Measurements from ENCODE around the gene FADS3. TPM values are rescaled to one million over a fixed set of nuclear protein-coding genes. Genes with fewer than 3 reads are reported as not detected.

FADS3 gene
- total and polyA plus RNA-seq, 2 of the 4 experiments (the other 2 are of a cell fraction), result 54.5 to 110 TPM

GRCh38 chr11:61854966-61855714 lies 36.2 kb downstream of the FADS3 start:
- Histone ChIP-seq H3K18ac (ENCODE audit: low read depth, low read length) (no peak overlapping the region), H2AK5ac (ENCODE audit: low read depth, low read length) (no peak overlapping the region), H3K4ac (ENCODE audit: low read depth, low read length) (no peak overlapping the region), H3K79me1 (ENCODE audit: low read depth in 1 of 2, low read length in 2 of 2) (no peaks in the 10 kb centered on the region; a peak in 1 of 4 replicates), H4K91ac (ENCODE audit: insufficient read depth, low read depth, low read length) (no peak overlapping the region), H4K20me1 (ENCODE audit: insufficient read depth, low read length) (peaks cover 7% of the 10 kb centered on the region), H3K9me3 (ENCODE audit: control insufficient read depth, insufficient read depth, low read length) (no peaks in the 10 kb centered on the region), H3K4me2 (ENCODE audit: low read depth, low read length) (no peak overlapping the region), H4K8ac (ENCODE audit: low read depth in 2 of 2, low read length in 2 of 2) (no peak overlapping the region), H3K4me3 (ENCODE audit: insufficient read depth, low read depth, low read length) (no peak overlapping the region), H3K36me3 (ENCODE audit: control insufficient read depth, insufficient read depth, low read length) (peaks cover 47% of the 10 kb centered on the region), H2BK120ac (ENCODE audit: low read depth, low read length) (no peak overlapping the region), H2BK20ac (ENCODE audit: low read depth, low read length) (no peak overlapping the region), H3K9ac (ENCODE audit: low read depth, low read length) (no peak overlapping the region), H3K56ac (ENCODE audit: extremely low read depth, insufficient read depth, low read length) (no peak overlapping the region), H2AFZ (replicated peaks; ENCODE audit: low read length, poor library complexity) (no peak overlapping the region), H3K27me3 (ENCODE audit: control insufficient read depth, insufficient read depth, low read length) (no peaks in the 10 kb centered on the region), H3K4me1 (ENCODE audit: control insufficient read depth, insufficient read depth, low read length) (no peaks in the 10 kb centered on the region), H3K9me1 (ENCODE audit: insufficient read depth, low read length) (no peaks in the 10 kb centered on the region), H4K5ac (ENCODE audit: low read depth, low read length) (no peak overlapping the region), H2BK15ac (ENCODE audit: low read depth, low read length) (no peak overlapping the region), H3K23ac (ENCODE audit: low read depth, low read length) (no peak overlapping the region), H3K27ac (ENCODE audit: insufficient read depth, low read length) (no peak overlapping the region), H2BK5ac (ENCODE audit: low read depth, low read length, poor library complexity, severe bottlenecking) (no peak overlapping the region), H2AK9ac (replicated peaks; ENCODE audit: low read depth, low read length, poor library complexity) (no peak overlapping the region), H3K14ac (replicated peaks; ENCODE audit: low read depth, low read length) (no peak overlapping the region)
- BruUV-seq (replicated peaks), result no TSS peak
- WGBS, 2 experiments (ENCODE audit: extremely low coverage in 2 of 2, insufficient read length in 1 of 2), result 92% methylated on average over 11 of the region's 14 CpGs; no CpG with 5 or more reads in 1 of the 2 experiments
- dilution Hi-C loops (cut with HindIII; ENCODE audit: low sequenced_read_pairs, unreplicated experiment) (no loop called here), intact Hi-C loops (cut with micrococcal nuclease) (no loop called here), in situ Hi-C loops (cut with MboI; ENCODE audit: low sequenced_read_pairs) (loop anchor here (25.0 kb wide), 1 partner anchor 457 kb away; no protein-coding TSS in a partner anchor)
- no peak for TF ChIP-seq CTCF (conservative IDR thresholded peaks at IDR 0.05; ENCODE audit: low read depth, low read length)
- no peak for TF ChIP-seq CHD1 (IDR thresholded peaks at IDR 0.05; ENCODE audit: low read depth, low read length)
- TF ChIP-seq SMC3 (IDR thresholded peaks at IDR 0.05; ENCODE audit: low read depth, low read length), result no peak
- no peak for TF ChIP-seq RCOR1 (IDR thresholded peaks at IDR 0.05; ENCODE audit: insufficient replicate concordance, low read length)
- TF ChIP-seq MXI1 (IDR thresholded peaks at IDR 0.05; ENCODE audit: borderline replicate concordance, low read depth, low read length), result no peak
- TF ChIP-seq RAD21 (IDR thresholded peaks at IDR 0.05; ENCODE audit: low read length), result no peak
- no peak for TF ChIP-seq BHLHE40 (IDR thresholded peaks at IDR 0.05; ENCODE audit: low read depth, low read length)
- no peak for TF ChIP-seq CEBPB (IDR thresholded peaks at IDR 0.05; ENCODE audit: low read depth, low read length)
- no peak for TF ChIP-seq MAZ (IDR thresholded peaks at IDR 0.05; ENCODE audit: borderline replicate concordance, low read depth, low read length)
- CTCF ChIA-PET, result no interaction called here
- ATAC-seq (ENCODE audit: low read depth) (no peak), DNase-seq (no peak)
- POLR2A ChIA-PET (ENCODE audit: unreplicated experiment), result no interaction called here
